GM12878 (cell line): ENCODE data around the gene CARD9. TPM values are rescaled to one million over a fixed set of nuclear protein-coding genes. Genes with fewer than 3 reads are reported as not detected.

Experiments
- ATAC-seq: fragments of 200-7000 bp; cut with Tn5 transposase; 3 replicates; pipeline ENCODE4 v1.9.1; 2020; ENCODE audit warnings: mild to moderate bottlenecking, moderate library complexity
- BruUV-seq: library from RNA; stranded (reverse); fragments of 400-500 nt; replicated peaks from 2 replicates; lab custom pipeline; 2021; lab: Mats Ljungman, UMichigan
- CTCF ChIA-PET: fragments of 300-600 bp; sonication (Branson Sonifier 250); formaldehyde crosslinking; extraction: SDS; loops from one replicate; lab custom pipeline; 2021; ENCODE audit warnings: inconsistent platforms; lab: Yijun Ruan, JAX
- POLR2A ChIA-PET: fragments of 350-600 bp; formaldehyde crosslinking; extraction: SDS; loops from one replicate; lab custom pipeline; 2021; ENCODE audit warnings: inconsistent platforms; lab: Charles Lee
- RAD21 ChIA-PET: fragments of 300-600 bp; sonication (Branson Sonifier 250); formaldehyde crosslinking; loops from one replicate; lab custom pipeline; 2023; ENCODE audit warnings: antibody characterized with exemption; ENCODE audit not compliant: unreplicated experiment; lab: Charles Lee
- SMC1A ChIA-PET: fragments of 300-600 bp; sonication (Branson Sonifier 250); formaldehyde crosslinking; loops from one replicate; lab custom pipeline; 2023; ENCODE audit not compliant: unreplicated experiment, uncharacterized antibody; lab: Charles Lee
- DNase-seq: peaks from one replicate; pipeline ENCODE4 v3.0.0-alpha.2; 2011; ENCODE audit warnings: low read depth, low spot score
- FAIRE-seq: peaks from 3 replicates; lab custom pipeline; 2011; peaks lifted over from hg19 to GRCh38; lab: Jason Lieb, UNC
- H2AFZ ChIP-seq: 2 replicates; pipeline ENCODE4 v1.6.0; 2011; ENCODE audit warnings: low read depth, low read length, control low read depth; ENCODE audit not compliant: control insufficient read depth
- H3K27ac ChIP-seq: 2 replicates; pipeline ENCODE4 v1.5.1; 2011; ENCODE audit warnings: control low read depth; ENCODE audit not compliant: control insufficient read depth, insufficient read depth
- H3K27me3 ChIP-seq, 2 experiments: replicated peaks in 1 of 2; 2 replicates each; pipeline versions ENCODE4 v1.6.0 to v1.6.1; 2011; ENCODE audit warnings: low read length in 1 of 2; ENCODE audit not compliant: control insufficient read depth in 2 of 2, insufficient read depth in 2 of 2
- H3K36me3 ChIP-seq, 2 experiments: 2 replicates each; pipeline ENCODE4 v1.5.1; 2011; ENCODE audit warnings: low read length in 1 of 2; ENCODE audit not compliant: control insufficient read depth in 2 of 2, insufficient read depth in 2 of 2
- H3K4me1 ChIP-seq: 2 replicates; pipeline ENCODE4 v1.6.1; 2011; ENCODE audit warnings: mild to moderate bottlenecking, low read length, moderate library complexity, mixed read lengths; ENCODE audit not compliant: control insufficient read depth, insufficient read depth
- H3K4me2 ChIP-seq: 2 replicates; pipeline ENCODE4 v1.6.0; 2011; ENCODE audit warnings: control low read depth; ENCODE audit not compliant: control insufficient read depth, insufficient read depth
- H3K4me3 ChIP-seq: fragments of 200-600 bp; sonication (generic); 2 replicates; pipeline ENCODE4 v1.5.1; 2016
- H3K79me2 ChIP-seq: 2 replicates; pipeline ENCODE4 v1.6.0; 2011; ENCODE audit warnings: low read length; ENCODE audit not compliant: control insufficient read depth, insufficient read depth
- H3K9ac ChIP-seq: 2 replicates; pipeline ENCODE4 v1.8.0; 2011; ENCODE audit warnings: low read length, control low read depth, mixed read lengths; ENCODE audit not compliant: control insufficient read depth, insufficient read depth
- H3K9me3 ChIP-seq: replicated peaks from 3 replicates; pipeline ENCODE4 v1.5.1; 2011; ENCODE audit warnings: mild to moderate bottlenecking, low read length; ENCODE audit not compliant: control insufficient read depth, insufficient read depth
- H4K20me1 ChIP-seq: 2 replicates; pipeline ENCODE4 v1.6.0; 2011; ENCODE audit not compliant: control insufficient read depth, insufficient read depth
- BHLHE40 ChIP-seq, 2 experiments: fragments of 450-650 bp in 1 of 2; IDR thresholded peaks; 2 replicates each; pipeline ENCODE4 v1.6.1; 2011 to 2017; ENCODE audit warnings: low read depth in 2 of 2, borderline replicate concordance in 1 of 2, improper control_type of control experiment in 1 of 2, low read length in 1 of 2, mild to moderate bottlenecking in 1 of 2
- DPF2 ChIP-seq: fragments of 450-650 bp; IDR thresholded peaks from 2 replicates; pipeline ENCODE4 v1.6.1; 2017; ENCODE audit warnings: mild to moderate bottlenecking
- EP300 ChIP-seq, 2 experiments: fragments of 150-350 bp in 1 of 2; IDR thresholded peaks; 2 replicates each; pipeline ENCODE4 v1.6.1; 2011 to 2012; ENCODE audit warnings: low read depth in 2 of 2, low read length in 2 of 2, borderline replicate concordance in 1 of 2, improper control_type of control experiment in 1 of 2, inconsistent platforms in 1 of 2; ENCODE audit not compliant: control insufficient read depth in 1 of 2
- ETV6 ChIP-seq, 2 experiments: fragments of 450-650 bp in 1 of 2; IDR thresholded peaks in 1 of 2; conservative IDR thresholded peaks in 1 of 2; 2 replicates each; pipeline ENCODE4 v1.6.1; 2014; ENCODE audit warnings: antibody characterized with exemption in 1 of 2, borderline replicate concordance in 1 of 2, low read depth in 1 of 2, mild to moderate bottlenecking in 1 of 2, moderate library complexity in 1 of 2
- HDGF ChIP-seq: fragments of 450-650 bp; IDR thresholded peaks from 2 replicates; pipeline ENCODE4 v1.6.1; 2016; ENCODE audit warnings: antibody characterized with exemption
- IRF4 ChIP-seq: IDR thresholded peaks from 2 replicates; pipeline ENCODE4 v1.6.1; 2011; ENCODE audit warnings: low read depth, low read length
- NFYB ChIP-seq: IDR thresholded peaks from 2 replicates; pipeline ENCODE4 v1.6.1; 2011; ENCODE audit warnings: low read depth, mild to moderate bottlenecking, low read length, improper control_type of control experiment, moderate library complexity; ENCODE audit not compliant: insufficient read depth
- RUNX3 ChIP-seq: IDR thresholded peaks from 2 replicates; pipeline ENCODE4 v1.6.1; 2012; ENCODE audit warnings: low read length, inconsistent platforms
- ZBTB33 ChIP-seq: fragments of 450-650 bp; IDR thresholded peaks from 2 replicates; pipeline ENCODE4 v1.6.1; 2017; ENCODE audit warnings: mild to moderate bottlenecking
- WGBS: methylation state at CpG from one replicate; pipeline ENCODE4 v1.1.6; 2016; ENCODE audit warnings: low lambda C conversion rate; ENCODE audit not compliant: insufficient replicate concordance, insufficient coverage; ENCODE audit errors: missing lambda C conversion rate; 5-methylcytosine and 5-hydroxymethylcytosine counted together
- in situ Hi-C: fragments of 300-500 bp; cut with MboI; formaldehyde crosslinking; loops from 9 replicates; pipeline ENCODE4 v1.14.3; 2018; ENCODE audit warnings: mixed read lengths
- intact Hi-C: fragments of 100-400 bp; cut with micrococcal nuclease; formaldehyde crosslinking; loops from one replicate; pipeline ENCODE4 v1.14.2; 2022; ENCODE audit not compliant: unreplicated experiment
- polyA plus RNA-seq, 11 experiments: library from polyadenylated mRNA; depleted of rRNA in 4 of 11; unstranded in 6 of 11; stranded (reverse) in 5 of 11; fragments of >200 nt; fragmentation: Nextera tagmentation in 4 of 11; fragmentation: Illumina TruSeq in 1 of 11; extraction: Ambion mirVana in 4 of 11; extraction: Trizol in 1 of 11; gene quantifications; 1 replicate in 1 of 11; 2 replicates in 10 of 11; pipeline versions ENCODE4 v1.2.1 to v1.2.3, GENCODE V29; 2011 to 2016; ENCODE audit warnings: inconsistent platforms in 2 of 11, missing spikeins in 2 of 11, low read depth in 1 of 11
- total RNA-seq, 4 experiments: library from RNA; depleted of rRNA in 3 of 4; stranded (reverse); fragments of >200 nt in 3 of 4; fragmentation: Illumina TruSeq in 1 of 4; extraction: Trizol in 1 of 4; gene quantifications; 2 replicates each; pipeline versions ENCODE4 v1.2.1 to v1.2.3, GENCODE V29; 2013 to 2021

Gene CARD9
- total and polyA plus RNA-seq, 10 of the 15 experiments (the other 5 are each of a cell fraction or from before 2014, with no cell fraction given): 0.11 to 4.9 (median 1.8) TPM; not detected in 1

GRCh38 chr9:136380381-136380780, 6.9 kb upstream of the CARD9 start:
- no peak for DNase-seq
- RAD21 ChIA-PET: no interaction called here
- Histone ChIP-seq H3K27me3 (no peaks in the 10 kb centered on the region), H3K4me1 (no peaks in the 10 kb centered on the region), H3K9me3 (no peaks in the 10 kb centered on the region), H3K27ac (no peak overlapping the region), H3K79me2 (no peaks in the 10 kb centered on the region), H4K20me1 (no peaks in the 10 kb centered on the region), H3K4me2 (no peak overlapping the region), H2AFZ (no peak overlapping the region), H3K9ac (no peak overlapping the region), H3K36me3 (peaks cover 3 to 34% of the 10 kb centered on the region in 2 experiments; a peak in 3 of 4 replicates), H3K4me3 (no peak overlapping the region)
- TF ChIP-seq DPF2 (no peak), RUNX3 (no peak), HDGF (no peak), BHLHE40 (IDR thresholded peaks at IDR 0.05; ENCODE audit: borderline replicate concordance in 1 of 2, low read depth in 2 of 2, low read length in 1 of 2) (no peak), IRF4 (no peak), ETV6 (conservative IDR thresholded peaks at IDR 0.05 in 1 of 2, IDR thresholded peaks at IDR 0.05 in 1 of 2; ENCODE audit: borderline replicate concordance in 1 of 2, low read depth in 1 of 2) (no peak), NFYB (no peak), EP300 (IDR thresholded peaks at IDR 0.05; ENCODE audit: borderline replicate concordance in 1 of 2, control insufficient read depth in 1 of 2, low read depth in 2 of 2, low read length in 2 of 2) (no peak), ZBTB33 (no peak)
- POLR2A ChIA-PET: no interaction called here
- intact Hi-C loops: no loop called here
- no peak for FAIRE-seq
- no peak for ATAC-seq
- in situ Hi-C loops: no loop called here
- BruUV-seq: no TSS peak
- SMC1A ChIA-PET: no interaction called here
- 95% methylated on average over 16 of the region's 17 CpGs for WGBS
- CTCF ChIA-PET: no interaction called here
